Mucosa of gallbladder (tissue), 1 donor: Measurements from ENCODE around the gene AQP12B. TPM values are rescaled to one million over a fixed set of nuclear protein-coding genes. Genes with fewer than 3 reads are reported as not detected.
"Not testable (repeated sequence)": the region's sequence is repeated elsewhere in the genome, so short reads cannot be mapped to it uniquely, and the experiment has no call there.

Source experiments
- DNase-seq: peaks from one replicate; pipeline ENCODE4 v3.0.0-alpha.2; 2020; ENCODE audit warnings: low spot score
- total RNA-seq: library from RNA; stranded (reverse); gene quantifications from one replicate; pipeline ENCODE4 v1.2.1, GENCODE V29; 2021
- donor health status: DM: no; HTN: no; CAD: no.

Gene AQP12B
- total RNA-seq, 1 donor from 2014 or later, result not detected

DNA sequence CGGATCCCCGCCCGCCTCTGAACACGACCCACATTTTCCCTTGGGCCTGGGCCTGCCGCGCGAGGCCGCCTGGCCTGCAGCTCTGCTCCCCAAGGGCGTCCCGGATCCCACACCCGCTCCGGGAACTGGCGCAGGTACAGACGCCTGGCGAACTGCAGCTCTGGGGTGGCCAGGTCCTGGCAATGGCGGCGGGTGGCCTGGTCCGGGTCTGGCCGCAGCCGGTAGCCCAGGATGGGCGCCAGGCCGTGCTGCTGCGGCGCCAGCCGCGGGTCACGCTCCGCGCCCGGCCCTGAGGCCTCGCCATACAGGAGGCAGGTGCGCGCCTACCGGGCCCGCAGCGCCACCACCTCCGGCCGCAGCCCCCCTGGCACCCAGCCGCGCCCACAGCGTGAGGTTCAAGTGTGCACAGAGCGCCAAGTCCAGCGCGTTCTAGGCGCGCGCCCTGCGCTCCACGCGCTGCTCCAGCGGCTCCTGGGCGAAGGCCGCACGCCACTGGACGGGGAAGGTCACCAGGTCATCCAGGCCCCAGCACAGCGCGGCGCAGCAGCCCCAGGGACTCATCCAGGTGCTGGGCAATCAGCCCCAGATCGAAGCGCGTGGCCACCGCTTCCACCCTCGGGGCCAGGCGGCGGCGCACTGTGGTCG is 18.5 kb upstream of the AQP12B start:
- no peak for DNase-seq

DNA sequence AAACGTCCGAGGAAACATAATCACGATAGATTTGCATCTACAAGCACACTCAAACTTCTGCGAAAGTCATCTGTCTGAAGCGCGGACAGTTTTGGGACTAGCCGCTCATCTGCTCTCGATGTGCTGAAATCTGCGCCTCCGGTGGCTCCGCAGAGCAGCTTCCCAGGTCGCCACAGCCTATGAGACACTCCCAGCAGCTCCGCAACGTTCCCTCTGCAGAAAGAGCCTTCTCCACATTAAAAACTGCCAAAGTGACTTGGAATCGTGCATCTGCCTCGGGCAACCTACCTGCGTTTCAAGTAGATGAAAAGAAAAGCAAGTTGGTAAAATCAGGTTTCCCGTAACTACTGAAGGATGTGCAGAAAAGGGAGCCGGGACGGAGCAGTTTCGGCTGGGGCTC is 17.9 kb upstream of the AQP12B start:
- DNase-seq, result not testable (repeated sequence)

DNA sequence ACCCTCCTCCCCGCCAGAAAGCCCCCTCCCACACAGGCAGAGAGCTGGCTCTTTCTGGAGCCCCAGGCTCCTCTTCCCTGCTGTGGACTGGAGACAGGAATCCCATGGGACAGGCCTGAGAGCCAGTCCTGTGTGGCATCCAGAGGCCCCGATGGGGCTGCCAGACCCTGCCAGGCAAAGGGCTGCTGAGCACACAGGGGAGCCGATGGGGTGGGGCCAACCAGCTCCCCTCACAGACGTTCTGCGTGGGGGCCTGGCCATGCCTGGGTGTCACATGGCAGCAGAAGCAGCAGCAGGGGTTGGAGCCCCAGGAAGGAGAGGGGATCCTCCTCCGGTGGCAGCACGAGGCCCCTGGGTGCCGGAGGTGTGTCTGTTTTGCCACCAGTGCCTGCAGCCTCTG is 17.1 kb upstream of the AQP12B start:
- not testable (repeated sequence) for DNase-seq

DNA sequence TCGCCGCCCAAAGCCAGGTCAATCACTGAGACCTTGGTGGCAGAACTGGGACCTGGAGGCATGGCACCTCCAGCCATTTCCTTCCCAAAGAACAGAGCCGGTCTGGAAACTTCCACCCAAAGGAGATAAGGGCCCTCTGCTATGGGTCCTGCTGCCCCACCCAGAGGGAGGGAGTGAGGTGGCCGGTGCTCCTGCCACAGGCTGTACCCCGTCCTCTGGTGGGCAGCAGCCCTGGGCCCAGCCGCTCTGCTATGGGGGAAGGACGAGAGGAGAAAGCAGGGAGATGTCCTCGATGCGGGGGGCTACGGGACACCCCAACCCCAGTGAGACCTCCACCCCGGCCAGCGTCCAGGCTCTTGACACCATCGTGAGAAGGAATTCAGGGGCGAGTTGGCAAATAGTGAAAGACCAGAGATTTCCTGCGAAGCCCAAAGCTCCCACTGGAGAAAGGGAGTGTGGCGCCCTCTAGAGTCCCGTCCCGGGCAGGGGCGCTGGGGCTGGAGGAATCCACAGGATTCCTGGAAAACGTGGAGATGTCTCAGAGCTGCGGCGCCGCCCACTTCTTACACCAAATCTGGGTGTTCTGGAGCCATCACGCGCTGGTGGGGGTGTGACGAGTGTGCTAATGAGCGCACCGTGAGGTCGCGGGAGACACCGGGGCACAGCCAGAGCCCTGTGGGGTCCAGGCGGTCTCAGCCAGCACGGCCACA is 16.3 kb upstream of the AQP12B start:
- not testable (repeated sequence) for DNase-seq

DNA sequence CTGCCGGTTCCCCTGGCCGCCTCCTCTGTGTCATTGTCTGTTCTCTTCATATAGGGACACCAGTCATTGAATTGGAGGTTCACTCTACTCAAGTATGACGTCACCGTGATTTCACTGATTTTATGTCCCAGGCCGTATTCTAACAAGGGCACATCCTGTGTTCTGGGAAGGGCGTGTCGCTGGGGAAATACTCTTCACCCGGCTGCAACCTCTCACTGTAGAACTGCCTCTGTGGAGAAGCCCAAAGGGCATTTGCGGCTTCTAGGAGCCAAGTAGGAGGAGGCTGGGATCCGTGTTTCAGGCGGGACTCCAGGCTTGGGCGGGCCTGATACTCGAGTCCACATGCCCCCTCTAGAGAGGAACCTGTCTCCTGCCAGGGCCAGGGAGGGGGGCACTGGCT is 13.8 kb upstream of the AQP12B start:
- DNase-seq, result not testable (repeated sequence)

DNA sequence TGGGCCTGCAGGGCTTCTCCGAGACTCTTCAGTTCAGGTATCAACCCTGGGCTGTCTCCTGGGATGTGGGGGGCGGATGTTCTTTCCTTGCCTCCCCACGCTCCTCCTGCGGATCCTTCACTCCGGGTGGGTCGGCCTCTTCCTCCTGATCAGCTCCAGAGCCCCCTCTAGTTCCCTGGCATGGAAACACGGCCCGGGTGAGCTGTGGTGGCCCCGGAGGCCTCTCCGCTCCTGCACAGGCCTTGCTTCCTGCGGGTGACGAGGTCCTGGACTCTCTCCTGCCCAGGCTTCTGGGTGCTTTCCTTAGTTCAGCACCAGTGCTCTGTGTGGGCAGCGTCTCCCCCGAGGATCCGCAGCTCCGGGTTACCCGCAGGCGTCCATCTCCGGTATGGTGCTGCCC is 12.9 kb upstream of the AQP12B start:
- DNase-seq, result not testable (repeated sequence)

DNA sequence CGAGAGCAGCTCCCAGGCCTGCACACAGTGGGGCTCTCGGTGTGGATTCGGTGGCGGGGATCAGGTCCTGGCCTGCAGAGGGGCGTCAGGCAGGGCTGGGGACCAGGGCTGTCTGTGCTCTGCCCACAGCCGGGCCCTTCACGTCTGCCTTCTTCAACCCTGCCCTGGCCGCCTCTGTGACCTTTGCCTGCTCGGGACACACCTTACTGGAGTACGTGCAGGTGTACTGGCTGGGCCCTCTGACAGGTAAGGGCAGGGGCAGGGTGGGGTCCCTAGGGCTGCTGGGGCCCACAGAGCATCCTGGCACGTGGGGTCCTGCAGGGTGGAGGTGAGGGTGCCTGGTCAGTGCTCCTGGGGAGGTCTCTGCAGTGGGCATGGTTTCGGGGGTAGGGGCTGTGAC is 11.6 kb upstream of the AQP12B start:
- DNase-seq, result not testable (repeated sequence)

DNA sequence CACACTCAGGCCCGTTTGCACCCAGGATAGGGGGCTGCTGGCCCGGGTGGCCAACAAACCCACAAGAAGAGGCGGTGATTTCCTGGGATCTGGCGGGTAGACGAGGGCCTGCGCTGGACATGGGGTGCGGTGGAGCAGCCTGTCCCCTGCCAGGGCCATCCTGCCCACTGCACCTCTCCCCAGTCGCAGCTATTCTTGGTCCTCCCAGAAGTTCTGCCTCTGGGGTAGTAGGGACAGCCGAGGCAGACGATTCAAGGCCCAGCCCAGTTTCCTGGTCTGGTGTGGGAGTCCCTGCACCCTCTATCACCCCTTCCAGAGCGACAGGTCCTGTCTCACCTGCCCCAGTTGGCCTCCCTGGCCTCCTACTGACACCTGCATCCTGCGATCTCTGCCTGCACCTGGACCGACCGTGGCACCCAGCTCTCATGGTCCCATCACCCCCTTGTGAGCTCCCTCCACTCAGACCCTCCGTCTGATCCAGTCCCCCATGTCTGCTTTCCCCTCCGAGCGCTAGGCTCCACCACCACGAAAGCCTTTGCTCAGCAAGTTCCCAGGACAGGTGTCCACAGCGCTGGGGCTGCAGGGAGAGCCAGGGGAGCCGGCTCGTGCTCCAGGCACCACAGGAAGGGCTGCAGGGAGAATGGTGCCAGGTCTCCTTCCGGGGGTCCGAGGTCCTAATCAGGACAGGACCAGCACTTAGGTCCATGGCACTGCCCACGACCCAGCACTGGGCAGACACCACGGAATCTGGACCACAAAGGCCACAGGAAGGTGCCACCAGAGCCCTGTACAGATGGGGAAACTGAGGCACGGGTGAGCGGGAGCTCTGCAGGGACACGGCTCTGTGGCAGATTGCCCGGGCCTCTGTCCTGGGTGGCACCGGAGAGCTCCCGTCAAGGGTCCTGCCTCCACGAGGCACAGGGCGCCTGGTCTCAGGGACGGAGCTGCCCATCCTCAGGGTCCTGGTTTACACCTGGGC is 10.2 kb upstream of the AQP12B start:
- DNase-seq, result not testable (repeated sequence)

DNA sequence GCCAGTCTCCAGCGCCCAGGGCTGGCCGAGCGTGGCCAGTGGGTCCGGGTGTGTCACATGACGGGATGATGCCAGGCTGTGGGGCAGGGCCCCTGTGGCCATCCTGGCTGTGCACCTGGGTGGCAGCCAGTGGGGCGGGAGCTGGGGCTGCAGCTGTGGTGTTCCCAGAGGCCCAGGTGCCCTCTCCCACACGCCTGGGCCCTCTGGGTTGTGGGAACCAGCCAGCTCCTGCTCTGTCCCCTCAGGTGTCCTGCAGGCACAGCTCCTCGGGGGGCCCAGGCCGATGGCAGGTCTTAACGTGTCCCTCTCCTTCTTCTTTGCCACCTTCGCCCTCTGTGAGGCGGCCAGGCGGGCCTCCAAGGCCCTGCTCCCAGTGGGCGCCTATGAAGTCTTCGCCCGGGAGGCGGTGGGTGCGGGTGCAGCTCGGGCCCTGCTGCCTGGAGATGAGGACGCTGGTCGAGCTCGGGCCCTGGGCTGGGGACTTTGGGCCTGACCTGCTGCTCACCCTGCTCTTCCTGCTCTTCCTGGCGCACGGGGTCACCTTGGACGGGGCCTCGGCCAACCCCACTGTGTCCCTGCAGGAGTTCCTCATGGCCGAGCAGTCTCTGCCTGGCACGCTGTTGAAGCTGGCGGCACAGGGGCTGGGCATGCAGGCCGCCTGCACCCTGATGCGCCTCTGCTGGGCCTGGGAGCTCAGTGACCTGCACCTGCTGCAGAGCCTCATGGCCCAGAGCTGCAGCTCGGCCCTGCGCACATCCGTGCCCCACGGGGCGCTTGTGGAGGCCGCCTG is 9.1 kb upstream of the AQP12B start, which contains the start of gene AQP12A:
AQP12A (plus strand) TSS at position 236 of the 790 bp plus-strand sequence; CDS start at position 284, 48 bp downstream.
- DNase-seq, result not testable (repeated sequence)

DNA sequence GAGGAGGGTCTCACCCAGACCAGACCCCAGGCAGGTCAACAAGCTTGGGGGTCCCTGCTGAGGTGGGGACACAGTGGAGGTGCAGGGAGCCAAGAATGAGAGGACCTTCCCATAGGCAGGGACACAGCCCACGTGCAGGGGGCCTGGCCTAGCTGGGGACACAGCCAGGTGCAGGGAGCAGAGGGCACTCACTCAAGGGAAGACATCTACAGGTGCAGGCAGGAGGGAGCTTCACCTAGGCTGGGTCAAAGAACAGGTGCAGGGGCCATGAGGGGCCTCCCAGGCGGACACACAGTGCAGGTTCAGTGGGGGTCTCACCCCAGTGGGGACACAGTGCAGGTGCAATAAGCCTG is 8.4 kb upstream of the AQP12B start:
- peak; percentile 1 for DNase-seq

DNA sequence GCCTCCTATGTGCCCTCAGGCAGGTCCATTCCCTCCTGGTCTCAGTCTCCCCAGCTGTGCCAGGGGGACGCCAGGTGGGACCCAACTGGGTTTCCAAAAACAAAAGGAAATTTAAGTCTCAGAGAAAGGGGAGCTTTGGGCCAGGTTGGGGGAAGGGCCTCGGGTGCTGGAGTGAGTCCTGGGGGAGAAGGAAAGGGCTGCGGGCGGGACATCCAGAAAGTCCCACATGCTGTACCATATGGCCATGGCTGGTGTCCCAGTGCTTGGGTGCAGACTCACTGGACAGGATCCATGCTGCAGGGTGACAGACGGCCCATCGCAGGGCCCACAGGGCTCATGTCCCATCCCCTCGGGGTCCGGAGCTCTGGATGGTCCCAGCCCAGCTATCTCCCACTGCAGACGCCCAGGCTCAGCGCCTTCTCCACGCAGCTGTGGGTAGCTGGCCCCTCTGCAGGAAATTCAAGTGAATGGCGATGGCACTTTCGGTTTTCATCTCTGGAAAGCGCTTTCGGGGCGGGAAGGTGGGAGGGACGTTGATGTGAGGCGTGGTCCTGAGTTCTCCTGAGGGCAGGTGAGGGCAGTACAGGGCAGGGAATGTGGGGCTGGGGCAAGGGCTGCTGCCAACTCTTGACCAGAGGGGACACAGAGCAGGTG is 7.9 kb upstream of the AQP12B start:
- not testable (repeated sequence) for DNase-seq

DNA sequence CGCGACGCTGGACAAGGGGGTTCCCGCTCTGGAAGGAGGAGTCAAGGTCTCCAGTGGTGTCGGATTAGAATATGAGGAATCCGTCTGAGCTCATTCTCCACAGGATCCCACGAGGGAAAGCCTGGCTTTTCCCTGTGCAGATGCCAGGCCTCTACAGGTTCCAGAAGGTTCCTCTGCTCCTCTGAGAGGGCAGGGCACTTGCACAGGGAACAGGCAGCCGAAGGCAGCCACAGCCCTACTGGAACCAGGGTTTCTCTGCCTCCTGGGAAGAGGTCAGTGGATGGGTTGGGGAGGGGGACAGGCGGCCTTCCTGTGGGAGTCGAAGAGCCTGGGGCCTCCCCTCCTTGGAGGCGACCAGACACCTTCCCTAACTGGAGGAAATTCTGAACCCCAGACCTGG is 7.3 kb upstream of the AQP12B start:
- DNase-seq, result no peak

DNA sequence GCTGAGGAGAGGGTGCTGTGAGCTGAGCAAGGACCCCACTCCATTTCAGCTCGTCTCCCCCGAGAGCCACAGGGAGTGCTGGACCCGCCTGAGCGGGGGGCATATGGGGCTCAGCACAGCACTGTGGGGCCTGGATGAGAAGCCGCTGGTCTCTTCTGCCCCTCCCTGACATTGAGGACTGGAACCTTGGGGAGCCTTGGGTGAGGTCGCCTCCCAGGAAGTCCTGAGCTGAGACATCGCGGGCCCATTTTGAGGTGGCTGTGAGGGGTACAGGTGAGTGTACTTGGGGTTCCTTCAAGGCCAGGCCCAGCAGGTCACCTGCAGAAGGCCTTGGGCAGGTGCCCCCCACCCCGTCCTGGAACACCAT is 5.9 kb upstream of the AQP12B start:
- peak; percentile 4 for DNase-seq

DNA sequence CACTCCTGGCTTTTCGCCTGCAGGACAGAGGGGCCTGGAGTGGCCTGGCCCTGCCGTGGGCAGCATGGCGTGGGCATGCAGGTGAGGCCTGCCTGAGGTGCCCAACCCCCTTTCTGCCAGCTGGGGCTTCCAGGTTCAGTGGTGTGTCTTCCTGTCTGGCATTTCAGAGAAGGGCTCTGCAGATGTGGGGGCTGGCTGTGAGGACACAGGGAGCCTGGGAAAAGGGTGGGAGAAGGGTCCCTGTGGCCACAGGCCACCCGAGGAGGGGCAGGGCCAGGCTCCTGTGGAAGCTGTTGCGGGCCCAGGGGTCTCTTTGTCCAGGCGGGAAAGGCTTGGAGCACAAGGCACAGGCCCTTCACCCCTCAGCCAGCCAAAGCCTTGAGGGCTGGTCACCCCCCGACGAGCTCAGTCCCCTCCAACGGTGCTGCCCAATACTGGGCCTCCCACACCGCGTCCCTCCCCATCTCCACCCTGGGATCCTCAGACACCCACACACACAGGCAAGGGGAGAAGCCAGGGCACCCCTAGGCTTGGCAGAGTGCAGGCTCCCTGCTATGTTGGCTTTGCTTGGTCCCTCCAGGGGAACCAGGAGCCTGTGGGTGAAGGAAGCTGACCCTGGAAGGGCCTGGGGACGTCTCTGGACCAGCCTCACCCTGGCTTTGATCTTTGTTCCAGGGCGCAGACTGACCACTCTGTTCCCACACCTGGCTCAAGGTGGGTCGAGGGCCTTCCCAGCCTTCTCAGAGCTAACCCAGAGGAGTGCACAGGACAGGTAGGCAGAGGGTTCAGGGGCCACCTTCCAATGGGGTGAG is 5.3 kb upstream of the AQP12B start:
- DNase-seq, result peak; percentile 7

DNA sequence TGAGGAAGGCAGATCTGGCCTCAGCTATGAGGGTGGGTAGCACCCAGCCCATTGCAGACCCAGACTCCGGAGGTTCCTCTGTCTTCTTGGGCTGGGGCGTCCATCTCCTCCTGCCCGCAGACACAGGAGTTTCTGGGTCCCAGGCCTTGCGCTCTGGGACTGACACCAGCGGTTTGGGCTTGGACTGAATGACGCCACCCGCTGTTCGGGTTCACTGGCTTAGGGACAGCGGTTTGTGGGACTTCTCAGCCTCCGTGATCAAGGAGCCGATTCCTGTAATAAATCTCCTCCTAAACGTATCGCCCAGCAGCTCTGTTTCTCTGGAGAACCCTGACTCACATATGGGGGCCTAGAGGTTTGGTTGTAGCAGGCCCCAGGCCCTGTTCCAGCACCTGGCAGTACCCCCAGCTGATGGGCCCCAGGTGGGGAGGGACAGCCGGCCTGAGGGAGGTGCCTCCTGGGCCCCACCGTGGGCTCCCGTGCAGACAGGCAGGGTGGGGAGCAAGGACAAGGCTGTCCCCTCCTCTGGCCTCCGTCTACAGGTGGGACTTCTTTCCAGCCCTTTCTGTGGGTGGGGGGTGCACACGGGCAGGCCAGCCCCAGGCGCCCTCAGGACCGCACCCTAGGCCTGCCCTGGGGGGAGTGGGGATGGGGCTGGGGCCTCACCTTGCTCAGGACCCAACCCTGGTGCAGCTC is 4.5 kb upstream of the AQP12B start:
- DNase-seq, result no peak

DNA sequence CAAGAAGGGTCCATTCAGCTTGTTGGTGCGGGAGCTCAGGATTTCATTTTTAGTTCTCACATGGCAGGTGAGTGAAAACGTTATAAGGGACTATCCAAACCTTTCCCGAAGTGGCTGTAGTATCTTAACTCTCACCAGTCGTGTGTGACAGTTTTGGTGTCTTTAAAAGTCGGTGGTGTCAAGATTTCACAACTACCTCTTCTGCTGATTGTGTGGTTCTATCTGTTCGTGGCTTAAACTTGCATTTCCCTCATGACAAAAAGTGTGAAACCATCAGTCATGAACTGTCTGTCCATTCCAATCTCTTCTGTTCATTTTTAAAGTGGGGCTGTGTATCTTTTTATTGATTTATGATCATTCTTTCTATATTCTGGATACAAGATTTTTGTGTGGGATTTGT is 3.8 kb upstream of the AQP12B start:
- DNase-seq, result no peak

DNA sequence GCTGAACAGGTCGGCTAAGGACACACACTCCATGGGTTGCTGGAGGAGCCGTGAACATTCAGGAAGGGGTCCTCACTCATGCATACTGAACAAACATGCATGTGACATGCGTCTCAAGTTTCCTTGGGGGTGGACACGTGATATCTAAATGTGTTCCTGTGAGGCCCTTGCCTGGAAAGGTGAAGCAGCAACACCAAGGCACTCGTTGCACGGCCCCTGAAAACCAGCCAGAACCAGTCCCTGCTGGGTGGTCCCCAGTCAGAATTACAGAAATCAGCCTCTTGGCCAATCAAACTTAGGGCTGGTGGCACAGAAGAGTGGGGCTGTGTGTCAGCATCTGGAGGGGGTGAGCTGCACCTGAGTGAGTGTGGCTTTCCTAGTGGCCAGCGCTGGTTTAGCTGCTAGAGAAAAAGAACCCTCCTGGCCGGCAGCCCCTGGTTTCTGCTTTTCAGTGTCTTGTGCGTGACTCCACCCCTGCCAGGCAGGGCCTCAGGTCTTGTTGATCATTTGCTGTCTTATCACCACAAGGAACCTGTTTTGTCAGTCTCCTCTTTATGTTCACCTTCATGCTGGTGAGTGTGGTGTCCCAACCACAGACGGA is 3.2 kb upstream of the AQP12B start:
- no peak for DNase-seq

DNA sequence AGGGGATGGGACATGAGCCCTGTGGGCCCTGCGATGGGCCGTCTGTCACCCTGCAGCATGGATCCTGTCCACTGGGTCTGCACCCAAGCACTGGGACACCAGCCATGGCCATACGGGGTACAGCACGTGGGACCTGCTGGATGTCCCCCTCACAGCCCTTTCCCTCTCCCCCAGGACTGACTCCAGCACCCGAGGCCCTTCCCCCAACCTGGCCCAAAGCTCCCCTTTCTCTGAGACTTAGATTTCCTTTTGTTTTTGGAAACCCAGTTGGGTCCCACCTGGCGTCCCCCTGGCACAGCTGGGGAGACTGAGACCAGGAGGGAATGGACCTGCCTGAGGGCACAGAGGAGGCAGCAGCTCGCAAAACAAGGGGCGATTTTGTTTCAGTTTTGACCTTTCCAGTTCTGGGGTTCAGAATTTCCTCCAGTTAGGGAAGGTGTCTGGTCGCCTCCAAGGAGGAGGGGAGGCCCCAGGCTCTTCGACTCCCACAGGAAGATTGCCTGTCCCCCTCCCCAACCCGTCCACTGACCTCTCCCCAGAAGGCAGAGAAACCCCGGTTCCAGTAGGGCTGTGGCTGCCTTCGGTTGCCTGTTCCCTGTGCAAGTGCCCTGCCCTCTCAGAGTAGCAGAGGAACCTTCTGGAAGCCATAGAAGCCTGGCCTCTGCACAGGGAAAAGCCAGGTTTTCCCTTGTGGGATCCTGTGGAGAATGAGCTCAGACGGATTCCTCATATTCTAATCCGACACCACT is 1.5 kb upstream of the AQP12B start:
- not testable (repeated sequence) for DNase-seq
